Measurements from ENCODE around the gene SH2D3C.

SH2D3C gene

GRCh38 chr9:127755061-127756060, 23.1 kb downstream of the SH2D3C start:
- Histone ChIP-seq H3K27me3 (ENCODE audit: control insufficient read depth in 1 of 2, insufficient read depth in 1 of 2, low read length in 2 of 2) (peaks cover 46 to 57% of the 10 kb centered on the region in 2 experiments), H2BK15ac (ENCODE audit: low read depth, poor library complexity, severe bottlenecking) (no peak overlapping the region), H3K9me3 (ENCODE audit: control insufficient read depth, low read length) (no peaks in the 10 kb centered on the region), H3K27ac (ENCODE audit: low read length, poor library complexity, severe bottlenecking) (no peak overlapping the region), H3K4me2 (ENCODE audit: low read length, poor library complexity, severe bottlenecking) (no peak overlapping the region), H3K9ac (ENCODE audit: low read length) (no peak overlapping the region), H3K14ac (ENCODE audit: low read length in 2 of 2) (no peak overlapping the region), H2AK5ac (ENCODE audit: low read length, severe bottlenecking) (no peak overlapping the region), H4K91ac (ENCODE audit: low read length) (no peak overlapping the region), H4K8ac (ENCODE audit: low read length) (no peak overlapping the region), H2AFZ (ENCODE audit: low read depth, low read length) (no peak overlapping the region), H3K18ac (ENCODE audit: low read depth in 1 of 2, low read length in 2 of 2) (no peak overlapping the region), H3K79me1 (replicated peaks; ENCODE audit: low read length, poor library complexity, severe bottlenecking) (no peaks in the 10 kb centered on the region), H2BK12ac (ENCODE audit: low read length in 2 of 2) (no peak overlapping the region), H2BK5ac (ENCODE audit: low read depth, low read length, poor library complexity, severe bottlenecking) (no peak overlapping the region), H3K4me1 (ENCODE audit: control insufficient read depth, insufficient read depth, low read depth, low read length) (peaks cover 6% of the 10 kb centered on the region), H3K4ac (ENCODE audit: low read depth in 1 of 2, low read length in 2 of 2) (no peak overlapping the region), H3K4me3 (ENCODE audit: insufficient read depth in 1 of 2, low read depth in 1 of 2, low read length in 2 of 2) (no peak overlapping the region), H2BK120ac (ENCODE audit: low read depth, low read length) (no peak overlapping the region), H3K23ac (ENCODE audit: low read length in 2 of 2) (no peak overlapping the region), H3K36me3 (ENCODE audit: control insufficient read depth in 1 of 2, insufficient read depth in 2 of 2, low read depth in 1 of 2, low read length in 2 of 2) (no peaks in the 10 kb centered on the region)
- no peak for DNase-seq
- 16% methylated on average over 30 of the region's 61 CpGs for WGBS

DNA sequence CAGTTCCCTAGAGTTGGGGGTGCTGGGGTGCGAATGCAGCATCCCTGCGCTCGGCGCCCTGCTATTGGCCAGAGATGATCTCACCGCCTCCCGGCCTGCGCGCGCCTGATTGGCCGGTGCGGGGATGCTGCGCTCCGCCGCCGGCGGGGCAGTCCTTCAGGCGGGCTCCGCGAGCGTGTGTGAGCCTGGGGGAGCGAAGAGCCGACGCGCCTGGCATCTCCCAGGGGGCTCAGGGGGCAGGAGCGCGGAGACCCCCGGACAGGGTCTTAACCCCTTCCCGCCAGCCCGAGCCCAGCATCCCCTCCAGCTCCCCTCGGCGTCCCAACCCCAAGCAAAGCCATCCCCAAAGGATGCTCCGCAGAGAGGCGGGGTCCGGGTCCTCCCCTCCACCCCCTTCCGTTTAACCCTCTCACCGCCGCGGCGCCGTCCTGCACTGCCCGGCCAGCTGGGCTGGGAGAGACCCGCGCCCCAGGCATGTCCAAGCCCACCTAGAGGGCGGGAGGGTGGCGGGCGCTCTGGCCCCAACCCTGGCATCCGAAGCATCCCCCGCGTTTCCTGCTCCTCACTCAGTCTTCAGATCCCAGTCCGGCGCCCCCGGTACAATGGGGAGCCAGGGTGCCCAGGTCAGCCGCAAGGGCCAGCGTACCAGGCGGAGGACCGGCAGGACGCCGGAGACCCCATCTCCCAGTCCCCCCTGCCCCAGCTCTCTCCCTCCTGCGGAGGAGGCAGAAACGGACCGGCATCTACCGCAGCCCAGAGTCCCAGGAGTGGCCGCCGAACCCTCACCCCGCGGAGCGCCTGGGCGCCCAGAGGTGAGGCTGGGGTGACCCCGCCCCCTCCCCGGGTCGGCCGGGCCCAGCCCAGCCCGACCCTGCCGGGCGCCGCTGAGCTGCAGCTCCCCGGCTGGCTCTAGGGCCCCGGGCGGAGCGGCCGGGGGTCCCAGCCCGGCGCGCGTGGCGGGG, 24.1 kb downstream of the SH2D3C start:
- DNase-seq, result no peak
- Histone ChIP-seq H3K36me3 (ENCODE audit: control insufficient read depth in 1 of 2, insufficient read depth in 2 of 2, low read depth in 1 of 2, low read length in 2 of 2) (peaks cover 0 to under 1% of the 10 kb centered on the region in 2 experiments), H3K4me1 (ENCODE audit: control insufficient read depth, insufficient read depth, low read depth, low read length) (peaks cover 6% of the 10 kb centered on the region), H2AK5ac (ENCODE audit: low read length, severe bottlenecking) (no peak overlapping the region), H3K4ac (ENCODE audit: low read depth in 1 of 2, low read length in 2 of 2) (no peak overlapping the region), H3K4me3 (ENCODE audit: insufficient read depth in 1 of 2, low read depth in 1 of 2, low read length in 2 of 2) (no peak overlapping the region), H3K79me1 (replicated peaks; ENCODE audit: low read length, poor library complexity, severe bottlenecking) (no peaks in the 10 kb centered on the region), H3K9ac (ENCODE audit: low read length) (no peak overlapping the region), H3K27ac (ENCODE audit: low read length, poor library complexity, severe bottlenecking) (no peak overlapping the region), H3K18ac (ENCODE audit: low read depth in 1 of 2, low read length in 2 of 2) (no peak overlapping the region), H3K23ac (ENCODE audit: low read length in 2 of 2) (no peak overlapping the region), H3K14ac (ENCODE audit: low read length in 2 of 2) (no peak overlapping the region), H3K4me2 (ENCODE audit: low read length, poor library complexity, severe bottlenecking) (no peak overlapping the region), H4K91ac (ENCODE audit: low read length) (no peak overlapping the region), H2BK12ac (ENCODE audit: low read length in 2 of 2) (no peak overlapping the region), H3K27me3 (ENCODE audit: control insufficient read depth in 1 of 2, insufficient read depth in 1 of 2, low read length in 2 of 2) (peaks cover 46 to 57% of the 10 kb centered on the region in 2 experiments), H2BK5ac (ENCODE audit: low read depth, low read length, poor library complexity, severe bottlenecking) (no peak overlapping the region), H2BK120ac (ENCODE audit: low read depth, low read length) (no peak overlapping the region), H4K8ac (ENCODE audit: low read length) (no peak overlapping the region), H2AFZ (ENCODE audit: low read depth, low read length) (no peak overlapping the region), H3K9me3 (ENCODE audit: control insufficient read depth, low read length) (no peaks in the 10 kb centered on the region), H2BK15ac (ENCODE audit: low read depth, poor library complexity, severe bottlenecking) (no peak overlapping the region)
- WGBS, result 11% methylated on average over 70 of the region's 86 CpGs

DNA sequence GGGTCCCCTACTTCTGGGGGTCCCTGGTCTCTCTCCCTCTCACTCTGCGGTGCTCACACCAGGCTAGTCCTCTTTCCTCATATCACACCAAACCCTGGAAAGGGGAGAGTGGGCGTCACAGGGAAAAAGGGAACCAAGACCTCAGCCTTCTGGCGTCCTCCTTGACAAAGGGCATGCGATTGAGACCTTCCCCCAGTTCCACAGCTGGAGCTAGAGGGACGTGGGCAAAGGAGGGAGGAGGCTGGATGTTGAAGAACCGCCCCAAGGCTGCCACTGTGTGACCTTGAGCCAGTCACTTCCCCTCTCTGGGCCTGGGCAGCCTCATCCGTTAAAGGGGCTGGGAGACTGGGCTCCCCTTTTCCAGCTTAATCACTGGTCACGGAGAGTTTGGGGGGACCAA, 24.8 kb downstream of the SH2D3C start:
- no peak overlapping the region for H3K4ac ChIP-seq (ENCODE audit: low read depth in 1 of 2, low read length in 2 of 2)
- no peak for DNase-seq

More for the DNA sequence above, 24.8 kb downstream of the SH2D3C start:
- Histone ChIP-seq H3K23ac (ENCODE audit: low read length in 2 of 2) (no peak overlapping the region), H3K9me3 (ENCODE audit: control insufficient read depth, low read length) (no peaks in the 10 kb centered on the region), H2AFZ (ENCODE audit: low read depth, low read length) (no peak overlapping the region), H2AK5ac (ENCODE audit: low read length, severe bottlenecking) (no peak overlapping the region), H3K36me3 (ENCODE audit: control insufficient read depth in 1 of 2, insufficient read depth in 2 of 2, low read depth in 1 of 2, low read length in 2 of 2) (peaks cover 0 to 3% of the 10 kb centered on the region in 2 experiments), H4K91ac (ENCODE audit: low read length) (no peak overlapping the region), H2BK15ac (ENCODE audit: low read depth, poor library complexity, severe bottlenecking) (no peak overlapping the region), H2BK5ac (ENCODE audit: low read depth, low read length, poor library complexity, severe bottlenecking) (no peak overlapping the region), H2BK120ac (ENCODE audit: low read depth, low read length) (no peak overlapping the region), H4K8ac (ENCODE audit: low read length) (no peak overlapping the region), H3K4me1 (ENCODE audit: control insufficient read depth, insufficient read depth, low read depth, low read length) (peaks cover 6% of the 10 kb centered on the region), H3K27ac (ENCODE audit: low read length, poor library complexity, severe bottlenecking) (no peak overlapping the region), H3K79me1 (replicated peaks; ENCODE audit: low read length, poor library complexity, severe bottlenecking) (no peaks in the 10 kb centered on the region), H3K27me3 (ENCODE audit: control insufficient read depth in 1 of 2, insufficient read depth in 1 of 2, low read length in 2 of 2) (peaks cover 46 to 54% of the 10 kb centered on the region in 2 experiments), H3K4me3 (ENCODE audit: insufficient read depth in 1 of 2, low read depth in 1 of 2, low read length in 2 of 2) (no peak overlapping the region), H3K4me2 (ENCODE audit: low read length, poor library complexity, severe bottlenecking) (no peak overlapping the region), H2BK12ac (ENCODE audit: low read length in 2 of 2) (no peak overlapping the region), H3K9ac (ENCODE audit: low read length) (no peak overlapping the region), H3K18ac (ENCODE audit: low read depth in 1 of 2, low read length in 2 of 2) (no peak overlapping the region), H3K14ac (ENCODE audit: low read length in 2 of 2) (no peak overlapping the region)
- WGBS, result 78% methylated on average over 7 of the region's 8 CpGs
